ENCODE data around the gene ZSCAN5A. TPM values are rescaled to one million over a fixed set of nuclear protein-coding genes. Genes with fewer than 3 reads are reported as not detected.
A peak's percentile ranks its signal among the peaks of the same experiment; 100 is the strongest.
"Not testable (repeated sequence)": the region's sequence is repeated elsewhere in the genome, so short reads cannot be mapped to it uniquely, and the experiment has no call there.

ZSCAN5A gene
- total and polyA plus RNA-seq, 10 of the 15 experiments (the other 5 are each of a cell fraction or from before 2014, with no cell fraction given): 5.5 to 12.0 (median 8.7) TPM

GRCh38 chr19:56252699-56253422 lies 61.8 kb downstream of the ZSCAN5A start (continued):
- TF ChIP-seq IRF5 (IDR thresholded peaks at IDR 0.05; ENCODE audit: borderline replicate concordance): no peak
- no peak for TF ChIP-seq SUZ12 (IDR thresholded peaks at IDR 0.05; ENCODE audit: unreplicated experiment)
- TF ChIP-seq CEBPB (IDR thresholded peaks at IDR 0.05; ENCODE audit: borderline replicate concordance in 1 of 2, low read depth in 2 of 2, low read length in 2 of 2): no peak
- TF ChIP-seq GABPA (IDR thresholded peaks at IDR 0.05; ENCODE audit: low read depth): no peak
- TF ChIP-seq CBFB (IDR thresholded peaks at IDR 0.05; ENCODE audit: low read depth): no peak
- TF ChIP-seq EED (IDR thresholded peaks at IDR 0.05; ENCODE audit: low read depth): no peak
- TF ChIP-seq CREM (IDR thresholded peaks at IDR 0.05; ENCODE audit: low read depth): no peak
- no peak for TF ChIP-seq USF1 (IDR thresholded peaks at IDR 0.05; ENCODE audit: borderline replicate concordance, extremely low read length, insufficient read depth, low read depth, low read length)
- no peak for TF ChIP-seq E2F8 (IDR thresholded peaks at IDR 0.05; ENCODE audit: low read depth, partially characterized antibody)
- no peak for TF ChIP-seq MYC (IDR thresholded peaks at IDR 0.05; ENCODE audit: insufficient read depth, insufficient read length, insufficient replicate concordance, low read length, severe bottlenecking)
- TF ChIP-seq SMC3 (IDR thresholded peaks at IDR 0.05; ENCODE audit: borderline replicate concordance, low read length): peak; percentile 27; the same call in 1 of the 2 replicates

GRCh38 chr19:56248736-56249338 lies 65.8 kb downstream of the ZSCAN5A start:
- H2AFZ ChIP-seq (ENCODE audit: control insufficient read depth, low read depth, low read length); H3K4me2 ChIP-seq (ENCODE audit: control insufficient read depth, insufficient read depth); H3K9me3 ChIP-seq (replicated peaks; ENCODE audit: control insufficient read depth, insufficient read depth, low read length); intact Hi-C loops (cut with micrococcal nuclease; ENCODE audit: unreplicated experiment); H3K4me1 ChIP-seq (ENCODE audit: control insufficient read depth, insufficient read depth, low read length); H3K9ac ChIP-seq (ENCODE audit: control insufficient read depth, insufficient read depth, low read length); H3K27ac ChIP-seq (ENCODE audit: control insufficient read depth, insufficient read depth); POLR2A ChIA-PET; RAD21 ChIA-PET (ENCODE audit: unreplicated experiment); H3K79me2 ChIP-seq (ENCODE audit: control insufficient read depth, insufficient read depth, low read length); H3K27me3 ChIP-seq (replicated peaks in 1 of 2; ENCODE audit: control insufficient read depth in 2 of 2, insufficient read depth in 2 of 2, low read length in 1 of 2); H3K4me3 ChIP-seq; in situ Hi-C loops (cut with MboI); H4K20me1 ChIP-seq (ENCODE audit: control insufficient read depth, insufficient read depth); BruUV-seq (replicated peaks); DNase-seq (ENCODE audit: low read depth, low spot score); ATAC-seq; FAIRE-seq; H3K36me3 ChIP-seq (ENCODE audit: control insufficient read depth in 2 of 2, insufficient read depth in 2 of 2, low read length in 1 of 2): not testable (repeated sequence)
- WGBS (ENCODE audit: insufficient coverage, insufficient replicate concordance, low lambda C conversion rate, missing lambda C conversion rate): 71% methylated on average over 5 of the region's 8 CpGs
- SMC1A ChIA-PET (ENCODE audit: uncharacterized antibody, unreplicated experiment): interaction anchor here (1.2 kb wide), 1 partner anchor 85 kb away, joined by 4 read pairs; no protein-coding TSS in a partner anchor
- CTCF ChIA-PET: interaction anchor here (1.0 to 8.2 kb wide), 2 partner anchors 84 to 100 kb away, joined by 3 to 185 read pairs; no protein-coding TSS in a partner anchor

Measured in GM12878 (cell line).